HG03354 (cell line): ENCODE data around the gene ZNF32.

ENCODE experiments used
- ATAC-seq: cut with Tn5 transposase; IDR thresholded peaks from one replicate; pipeline ENCODE4 v1.9.1; 2021; ENCODE audit warnings: mild to moderate bottlenecking; ENCODE audit not compliant: unreplicated experiment, poor library complexity, severe bottlenecking

ZNF32 gene

DNA sequence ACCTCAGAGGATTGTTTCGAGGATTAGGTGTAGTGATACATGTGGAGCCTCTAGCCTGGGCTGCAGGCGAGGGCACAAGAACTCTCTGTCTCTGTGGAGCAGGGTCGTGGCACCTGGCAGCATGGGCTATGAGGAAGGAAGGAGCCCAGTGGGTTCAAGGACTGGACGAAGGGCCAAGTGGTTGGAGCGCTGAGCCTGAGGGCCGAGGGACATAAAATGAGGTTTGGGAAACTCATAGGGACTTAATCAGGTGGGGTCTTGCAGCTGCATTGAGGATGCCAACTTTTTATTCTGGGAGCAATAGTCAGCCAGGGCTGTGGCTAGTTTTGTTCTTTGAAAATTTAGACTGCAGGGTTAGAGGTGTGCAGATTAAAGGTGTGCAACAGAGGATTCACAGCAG is 33.0 kb upstream of the ZNF32 start:
- ATAC-seq = no peak

DNA sequence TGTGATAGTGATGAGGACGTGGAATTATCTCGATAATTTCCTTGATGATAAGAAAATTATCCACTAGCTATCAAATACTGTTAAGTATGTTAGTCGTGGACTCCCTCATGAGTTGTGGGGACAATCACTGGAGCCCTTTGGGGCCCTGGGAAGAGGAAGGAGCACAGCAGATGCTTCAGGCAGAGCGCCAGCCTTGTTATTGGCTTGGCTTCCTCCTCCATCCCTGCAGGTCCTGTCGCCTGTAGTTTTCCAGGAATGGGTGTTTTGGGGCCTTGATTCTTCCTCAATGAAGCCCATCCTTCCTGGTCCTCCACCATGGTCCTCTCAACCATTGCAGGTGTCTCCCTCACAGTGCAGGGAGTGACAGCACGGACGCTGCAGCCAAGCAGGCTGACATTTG is 32.5 kb upstream of the ZNF32 start:
- ATAC-seq = no peak

DNA sequence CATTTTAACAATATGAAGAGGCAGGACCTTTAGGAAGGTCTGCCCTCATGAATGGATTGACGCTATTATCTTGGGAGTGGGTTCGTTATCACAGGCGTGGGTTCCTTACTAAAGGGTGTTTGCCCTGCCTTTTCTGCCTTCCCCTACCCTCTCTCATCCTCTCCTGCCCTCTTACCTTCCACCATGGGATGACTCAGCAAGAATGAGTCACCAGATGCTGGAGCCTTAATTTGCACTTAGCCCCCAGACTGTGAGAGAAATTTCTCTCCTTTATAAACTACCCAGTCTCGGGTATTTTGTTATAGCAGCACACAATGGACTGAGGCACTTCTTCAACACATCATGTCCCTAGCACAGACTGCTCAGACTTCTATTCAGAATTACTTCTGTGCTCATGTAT is 31.4 kb upstream of the ZNF32 start:
- no peak for ATAC-seq

DNA sequence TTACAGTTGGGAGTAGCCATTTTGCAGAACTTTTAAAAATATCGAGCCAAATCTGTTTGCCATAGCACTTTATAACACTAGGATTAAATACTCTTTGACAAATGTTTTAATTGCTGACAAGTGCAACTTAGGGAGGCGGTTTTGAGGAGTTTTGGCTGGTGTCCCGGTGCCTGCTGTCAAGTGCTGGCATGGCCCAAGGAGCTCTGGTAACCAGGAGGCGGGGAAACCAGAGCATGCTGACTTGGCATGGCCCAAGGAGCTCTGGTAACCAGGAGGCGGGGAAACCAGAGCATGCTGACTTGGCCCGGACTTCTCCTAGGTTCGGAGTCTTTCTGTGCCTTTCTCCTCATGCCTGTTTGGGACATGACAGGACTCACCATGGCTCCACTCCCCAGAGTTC is 30.8 kb upstream of the ZNF32 start:
- no peak for ATAC-seq

DNA sequence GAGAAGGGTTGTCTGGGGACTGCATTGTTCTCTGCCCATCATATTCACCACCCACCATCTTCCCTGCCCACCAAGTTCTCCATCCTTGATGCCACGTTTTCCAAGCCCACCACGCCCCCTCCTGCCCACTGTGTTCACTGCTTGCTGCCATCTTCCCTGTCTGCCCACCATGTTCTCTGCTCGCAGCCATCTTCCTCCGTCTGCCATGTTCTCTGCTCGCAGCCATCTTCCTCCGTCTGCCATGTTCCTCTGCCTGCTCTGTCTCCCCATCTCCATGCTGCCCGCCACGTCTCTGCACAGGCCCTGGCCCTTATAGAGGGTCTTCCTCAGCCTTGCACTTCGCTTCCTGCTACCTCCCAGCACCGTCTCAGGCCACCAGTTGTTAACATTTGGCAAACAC is 30.0 kb upstream of the ZNF32 start:
- ATAC-seq = no peak

DNA sequence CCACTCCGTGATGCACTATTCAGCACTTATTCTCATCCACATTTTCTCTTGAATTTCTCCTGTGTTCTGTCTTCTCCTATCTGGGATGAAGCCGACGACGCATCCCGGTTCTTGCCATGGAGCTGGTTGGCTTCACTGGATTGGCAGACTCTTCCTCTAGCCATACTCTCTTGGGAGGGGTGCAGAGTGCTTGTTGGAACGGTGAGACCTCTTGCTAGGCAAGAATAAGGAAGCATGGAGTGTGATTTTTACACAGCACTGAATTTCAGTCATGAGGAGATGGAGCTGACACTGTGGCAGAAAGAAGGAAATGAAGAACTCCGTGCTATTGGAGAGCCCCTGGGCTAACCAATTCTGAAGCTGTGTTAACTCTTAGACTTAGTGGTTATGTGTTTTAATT is 28.2 kb upstream of the ZNF32 start:
- ATAC-seq = no peak

DNA sequence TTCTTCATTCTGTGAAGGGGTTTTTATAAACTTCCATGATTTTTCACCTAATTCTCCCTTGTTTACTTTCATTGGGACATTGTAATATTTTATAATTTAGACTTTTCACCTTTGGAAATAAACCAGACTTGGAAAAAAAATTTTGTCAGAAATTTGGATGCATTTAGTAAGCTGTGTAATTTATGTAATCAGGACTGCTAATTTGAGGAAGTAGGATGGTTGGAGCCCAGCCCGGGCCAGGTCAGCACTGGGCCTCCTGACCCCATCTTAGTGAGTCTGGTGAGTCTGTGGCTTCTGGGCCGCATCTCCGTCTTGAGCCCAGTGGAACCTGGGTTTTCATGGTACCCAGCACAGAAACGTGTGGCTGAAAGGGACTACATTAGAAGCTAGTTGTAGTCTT is 27.6 kb upstream of the ZNF32 start:
- ATAC-seq = no peak

DNA sequence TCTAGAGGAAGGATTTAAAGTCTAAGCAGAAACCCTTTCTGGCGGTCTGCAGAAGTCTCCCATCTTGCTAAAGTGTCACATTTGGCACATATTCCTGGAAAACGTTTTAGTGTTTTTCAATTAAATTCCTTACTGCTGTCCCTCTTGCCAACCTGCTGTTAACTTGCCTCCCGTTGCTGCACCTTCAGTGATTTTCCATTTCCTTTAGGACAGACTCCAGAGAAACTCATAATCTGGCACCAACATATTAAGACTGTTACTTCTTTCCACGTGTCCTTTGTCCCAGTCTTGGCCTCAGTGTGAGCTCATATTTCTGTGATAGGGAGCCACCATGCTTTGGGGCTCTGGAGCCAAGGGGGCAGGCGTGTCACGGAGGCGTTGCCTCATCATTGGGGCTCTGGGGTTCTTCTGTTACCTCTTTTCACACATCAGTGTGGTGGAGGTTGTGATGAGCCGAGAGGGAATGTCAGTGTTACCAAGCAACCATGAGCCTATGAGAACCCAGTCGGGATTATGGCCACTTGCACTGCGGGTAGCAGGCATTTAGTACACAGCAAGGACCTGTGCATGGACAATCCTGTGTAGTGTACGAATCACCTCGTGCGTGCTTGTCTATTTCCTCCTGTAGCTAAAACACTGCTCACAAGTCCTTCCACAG is 26.0 kb upstream of the ZNF32 start:
- no peak for ATAC-seq

DNA sequence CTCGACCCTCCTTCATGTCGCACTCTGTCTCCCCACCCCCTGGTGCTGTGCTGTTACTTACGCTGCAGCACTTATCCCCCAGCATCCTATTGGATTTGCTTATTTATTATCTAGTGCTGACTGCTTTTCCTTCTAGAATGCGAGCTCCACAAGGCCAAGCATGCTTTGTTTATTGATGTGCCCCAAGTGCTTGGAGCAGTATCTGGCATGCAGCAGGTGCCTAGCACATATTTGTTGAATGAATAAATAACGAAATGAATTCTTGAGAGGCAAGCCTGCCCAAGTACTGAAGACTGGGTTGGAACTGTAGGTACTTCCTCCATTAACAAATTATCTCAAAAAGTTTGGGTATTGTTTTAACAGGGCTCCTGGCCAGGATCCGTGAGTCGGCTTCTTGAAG is 24.8 kb upstream of the ZNF32 start:
- ATAC-seq = no peak

DNA sequence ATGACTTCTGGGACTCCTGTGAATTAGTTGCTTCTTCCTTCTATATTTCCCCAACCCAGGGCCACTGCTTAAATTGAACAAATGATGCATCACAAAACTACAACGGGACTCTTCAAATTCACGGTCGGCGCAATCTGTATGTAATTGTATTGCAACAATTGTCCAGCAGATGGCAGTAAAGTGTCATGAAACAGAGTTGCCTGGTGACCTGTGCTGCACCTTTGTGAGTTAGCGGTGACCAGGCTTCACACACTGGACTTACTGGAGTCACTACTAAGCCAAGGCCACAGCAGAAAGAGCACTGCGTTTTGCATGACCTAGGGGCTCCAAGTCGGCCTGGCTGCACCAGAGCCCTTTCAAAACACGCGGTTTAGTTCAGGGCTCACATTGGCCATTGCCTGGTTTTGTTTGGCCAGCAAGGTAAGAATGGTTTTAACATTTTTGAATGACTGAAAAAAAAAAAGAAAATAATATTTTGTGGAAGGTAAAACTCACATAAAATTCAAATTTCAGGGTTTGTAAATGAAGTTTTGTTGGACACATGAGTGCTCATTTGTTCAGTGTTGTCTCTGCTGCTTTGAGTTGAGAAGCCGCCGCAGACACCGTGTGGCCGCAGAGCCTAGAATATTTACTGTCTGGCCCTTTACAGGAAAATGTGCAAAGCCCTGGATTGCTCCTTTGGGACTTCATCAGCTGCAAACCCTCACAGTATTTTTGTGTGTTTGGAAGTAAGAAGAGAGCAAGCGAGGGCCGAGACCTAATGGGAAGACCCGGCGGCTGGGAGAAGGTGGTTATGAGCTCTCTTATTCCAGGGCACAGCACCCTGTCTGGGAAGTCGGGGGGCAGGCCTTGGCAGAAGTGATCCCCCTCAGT is 23.2 kb upstream of the ZNF32 start:
- ATAC-seq = peak; percentile 75

DNA sequence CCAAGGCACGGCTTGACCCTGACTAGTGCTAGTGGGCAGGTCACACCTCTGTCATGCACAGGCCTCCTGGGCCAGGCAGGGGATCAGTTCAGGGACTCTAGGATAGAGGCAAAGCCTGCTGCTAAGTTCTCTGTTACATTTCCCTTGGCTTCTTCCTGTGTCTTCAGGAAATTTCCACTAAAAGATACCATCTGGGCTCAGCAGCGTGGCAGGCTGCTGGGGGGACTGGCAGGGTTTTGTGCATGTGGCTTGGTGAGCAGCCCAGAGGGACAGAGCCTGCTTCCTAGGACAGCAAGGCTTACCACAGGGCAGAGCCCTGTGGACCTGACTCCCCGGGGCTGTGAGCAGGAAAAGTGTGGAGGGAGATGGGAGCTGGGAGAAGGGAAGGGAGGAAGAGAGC is 20.7 kb upstream of the ZNF32 start:
- ATAC-seq = no peak

DNA sequence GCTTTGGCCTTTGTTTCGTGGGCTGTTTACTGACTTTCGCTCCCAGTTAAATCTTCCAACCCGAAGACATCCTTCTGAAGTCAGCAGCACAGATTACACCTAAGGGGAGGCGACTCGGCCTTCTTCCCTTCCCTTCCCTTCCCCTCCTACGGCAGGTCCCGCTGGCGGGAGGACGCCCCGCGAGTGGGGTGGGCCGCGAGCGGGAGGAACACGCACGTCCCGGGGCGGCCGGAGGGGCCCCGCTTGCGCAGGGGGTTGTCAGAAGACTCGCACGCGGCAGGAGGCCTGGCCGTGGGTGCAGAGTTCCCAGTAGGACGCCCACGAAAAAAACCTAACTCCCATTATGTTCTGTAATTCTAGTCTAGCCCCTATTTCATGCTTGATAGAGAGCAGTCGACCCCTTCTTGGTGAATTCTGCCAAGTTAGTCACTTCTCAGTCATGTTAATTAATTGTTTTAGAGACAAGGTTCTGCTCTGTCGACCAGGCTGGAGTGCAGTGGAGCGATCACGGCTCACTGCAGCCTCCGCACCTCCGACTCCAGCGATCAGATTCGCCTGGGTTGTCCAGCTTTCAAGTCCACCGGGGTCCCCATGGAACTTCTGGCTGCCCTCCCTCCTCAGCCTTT is 19.2 kb upstream of the ZNF32 start:
- ATAC-seq = no peak

DNA sequence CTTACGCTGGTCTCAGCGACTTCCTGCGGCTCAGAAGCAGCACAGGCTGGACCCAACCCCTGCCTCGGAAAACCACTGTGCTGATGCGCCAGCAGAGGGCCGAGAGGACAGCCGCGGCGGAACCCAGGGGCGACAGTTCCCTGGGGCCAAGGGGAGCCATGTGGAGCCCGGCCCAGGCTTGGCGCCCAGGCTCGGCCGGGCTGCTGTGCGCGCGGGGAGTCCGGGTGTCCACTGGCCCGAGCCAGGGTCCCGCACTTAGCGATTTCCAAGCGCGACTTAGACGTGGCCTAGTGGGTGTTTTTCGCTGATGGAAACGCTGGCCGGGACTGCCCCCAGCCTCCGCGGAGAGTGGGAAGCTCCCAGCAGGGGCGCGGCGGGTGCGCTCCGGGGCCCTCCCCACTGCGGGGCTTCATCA is 18.6 kb upstream of the ZNF32 start:
- ATAC-seq = peak; percentile 53

DNA sequence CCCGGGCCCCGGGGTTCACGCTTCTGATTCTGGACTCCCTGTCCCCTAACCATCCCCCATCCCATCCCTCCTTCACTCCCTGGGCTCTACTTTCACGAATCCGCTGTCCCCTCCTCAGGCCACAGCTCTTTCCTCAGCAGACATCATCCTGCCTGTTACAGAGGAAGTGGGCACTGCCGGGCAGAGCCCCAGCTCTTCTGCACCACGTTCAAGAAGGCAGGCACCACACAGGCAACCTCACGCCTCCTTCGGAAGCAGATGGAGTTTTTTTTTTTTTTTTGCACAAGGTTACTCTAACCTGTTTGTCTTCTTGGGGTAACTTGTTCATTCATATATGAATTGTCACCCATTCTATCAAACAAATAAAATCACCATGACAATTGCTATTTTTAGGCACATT is 17.9 kb upstream of the ZNF32 start:
- no peak for ATAC-seq

DNA sequence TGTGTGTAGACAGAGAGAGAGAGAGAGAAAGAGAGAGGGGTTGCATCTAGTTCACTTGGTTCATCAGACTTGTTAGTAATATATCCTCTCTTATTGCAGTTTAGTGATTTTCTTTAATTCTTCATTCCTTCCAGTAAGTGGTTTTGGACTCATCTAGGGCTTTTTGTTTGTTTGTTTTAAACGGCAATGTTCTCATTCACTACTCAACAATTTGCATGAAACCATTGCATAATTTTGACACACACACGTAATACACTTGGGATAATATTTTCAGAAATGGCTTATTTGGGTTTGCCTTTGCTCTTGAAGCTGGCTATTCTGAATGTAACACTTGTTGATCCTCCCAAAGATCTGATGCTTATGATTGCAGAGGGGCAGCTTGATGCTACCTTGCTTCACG is 16.4 kb upstream of the ZNF32 start:
- ATAC-seq = no peak

DNA sequence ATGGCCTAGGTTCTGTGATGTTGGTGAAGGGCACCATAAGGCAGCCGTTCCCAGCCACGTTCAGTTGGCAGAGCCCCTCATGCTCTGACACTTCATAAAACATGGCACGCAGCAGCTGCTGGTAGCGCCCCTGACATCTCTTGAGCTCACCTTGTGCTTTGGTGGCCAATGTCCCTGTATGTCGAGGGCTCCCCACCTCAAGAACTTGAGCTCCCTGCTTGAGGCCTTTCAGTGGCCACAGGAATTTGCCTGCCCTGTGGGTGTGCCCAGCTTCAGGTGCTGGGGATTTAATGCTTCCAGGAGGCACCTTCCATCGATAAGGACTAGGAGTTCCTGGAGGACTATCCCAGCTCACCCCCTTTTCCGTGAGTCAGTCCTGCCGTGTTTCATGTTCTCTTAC is 9.5 kb upstream of the ZNF32 start:
- ATAC-seq = no peak

DNA sequence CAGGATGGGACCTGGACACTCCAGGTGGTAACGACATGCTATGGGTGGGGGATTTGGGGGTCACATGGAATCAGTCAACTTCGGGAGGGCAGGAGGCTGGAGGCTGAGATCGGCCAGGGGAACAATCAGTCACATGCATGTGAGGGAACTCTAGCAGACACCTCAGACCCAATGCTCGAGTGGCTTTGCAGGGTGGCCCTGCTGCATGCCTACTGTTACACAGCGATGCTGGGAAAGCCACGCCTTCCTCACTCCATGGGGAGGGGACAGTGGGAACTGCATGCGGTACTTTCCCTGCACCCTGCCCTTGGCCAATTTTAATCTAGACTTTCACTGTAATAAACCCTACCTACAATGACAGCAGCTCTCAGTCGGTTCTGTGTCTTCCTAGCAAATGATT is 6.6 kb upstream of the ZNF32 start:
- no peak for ATAC-seq

DNA sequence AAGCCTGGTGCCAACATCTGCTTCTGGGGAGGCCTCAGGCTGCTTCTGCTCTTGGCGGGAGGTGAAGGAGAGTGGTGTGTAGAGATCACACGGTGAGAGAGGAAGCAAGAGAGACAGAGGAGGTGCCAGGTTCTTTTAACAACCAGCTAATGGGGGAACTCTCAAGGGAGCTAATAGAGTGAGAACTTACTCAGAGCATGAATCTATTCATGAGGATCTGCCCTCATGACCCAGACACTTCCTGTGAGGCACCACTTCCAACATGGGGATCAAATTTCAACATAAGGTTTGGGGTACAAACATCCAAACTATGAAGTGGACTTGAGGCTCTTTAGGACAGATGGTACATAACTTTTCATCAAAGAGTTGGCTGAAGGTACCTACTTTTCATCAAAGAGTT is 5.1 kb upstream of the ZNF32 start:
- no peak for ATAC-seq

DNA sequence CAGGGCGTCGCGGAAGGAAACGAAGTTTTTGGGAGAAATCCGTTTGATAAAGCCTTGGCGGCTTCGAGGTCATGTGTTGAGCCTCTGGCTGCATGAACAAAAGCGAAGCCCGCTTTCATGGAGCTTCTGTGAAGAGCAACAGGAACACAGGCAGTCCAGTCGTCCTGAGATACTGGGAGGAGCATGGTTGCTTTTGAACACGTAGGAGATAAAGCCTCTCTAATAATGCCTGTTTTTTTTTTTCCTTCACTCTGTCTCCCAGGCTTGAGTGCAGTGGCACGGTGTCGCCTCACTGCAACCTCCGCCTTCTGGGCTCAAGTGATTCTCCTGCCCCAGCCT is 473 bp upstream of the ZNF32 start:
- ATAC-seq = peak; percentile 7

DNA sequence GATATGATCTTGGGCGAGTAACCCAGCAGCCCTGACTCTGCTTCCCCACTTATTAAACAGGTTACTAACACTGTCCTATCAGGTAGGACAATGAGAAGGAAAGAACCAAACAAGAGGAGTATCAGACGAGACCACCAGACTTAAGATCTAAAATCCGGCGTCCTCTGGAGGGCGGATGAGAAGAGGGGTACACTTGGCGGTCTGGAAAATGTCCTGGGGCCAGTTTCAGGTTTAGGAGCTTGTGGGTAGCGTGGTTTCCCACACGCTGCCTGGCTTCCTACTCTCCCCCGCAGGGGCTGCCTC is 635 bp downstream of the ZNF32 start:
- ATAC-seq = no peak

DNA sequence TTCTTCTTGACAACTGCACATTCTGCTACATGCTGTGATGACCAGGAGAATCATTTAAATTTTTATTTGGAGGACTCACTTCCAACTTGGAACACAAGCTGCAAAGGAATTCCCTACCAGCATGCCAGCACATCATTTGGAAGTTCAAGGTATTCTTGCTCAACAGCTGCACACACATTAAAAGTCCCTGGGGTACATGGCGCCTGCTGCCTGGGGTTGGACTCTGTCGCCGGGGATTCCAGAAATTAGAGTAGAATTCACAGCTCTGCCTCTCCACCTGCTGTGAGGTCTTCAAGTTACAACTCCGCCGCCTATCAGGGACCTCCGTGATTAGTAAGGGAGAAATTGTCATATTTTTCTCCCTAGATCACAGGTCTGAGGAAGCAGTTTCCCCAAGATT is 1.1 kb downstream of the ZNF32 start:
- ATAC-seq = no peak
